IMR-90 (cell line): Measurements from ENCODE around the gene DDX31. TPM values are rescaled to one million over a fixed set of nuclear protein-coding genes. Genes with fewer than 3 reads are reported as not detected.

Experiments
- ATAC-seq: fragments of 200-7000 bp; cut with Tn5 transposase; 2 replicates; pipeline ENCODE4 v1.9.1; 2020; ENCODE audit warnings: low read depth, mild to moderate bottlenecking, moderate library complexity
- BruUV-seq: library from RNA; stranded (reverse); fragments of 400-500 nt; replicated peaks from 2 replicates; lab custom pipeline; 2021; lab: Mats Ljungman, UMichigan
- CTCF ChIA-PET: fragments of 300-600 bp; formaldehyde crosslinking; extraction: SDS; loops from one replicate; lab custom pipeline; 2021; ENCODE audit warnings: antibody characterized with exemption; lab: Yijun Ruan, JAX
- POLR2A ChIA-PET: fragments of 300-600 bp; sonication (Branson Sonifier 250); formaldehyde crosslinking; loops from one replicate; lab custom pipeline; 2022; ENCODE audit warnings: antibody characterized with exemption; ENCODE audit not compliant: unreplicated experiment; lab: Charles Lee
- DNase-seq: peaks from one replicate; pipeline ENCODE4 v3.0.0; 2013
- H2AFZ ChIP-seq: replicated peaks from 2 replicates; pipeline ENCODE3; 2013; ENCODE audit warnings: low read length, mild to moderate bottlenecking; ENCODE audit not compliant: poor library complexity
- H2AK5ac ChIP-seq: 2 replicates; pipeline ENCODE4 v1.6.1; 2013; ENCODE audit warnings: low read depth, low read length, inconsistent platforms
- H2AK9ac ChIP-seq: replicated peaks from 2 replicates; pipeline ENCODE3; 2013; ENCODE audit warnings: mild to moderate bottlenecking, low read depth, low read length, moderate library complexity; ENCODE audit not compliant: poor library complexity
- H2BK120ac ChIP-seq: 2 replicates; pipeline ENCODE4 v1.6.1; 2013; ENCODE audit warnings: low read depth, low read length, inconsistent platforms
- H2BK15ac ChIP-seq: 3 replicates; pipeline ENCODE4 v1.6.1; 2013; ENCODE audit warnings: low read depth, low read length, inconsistent platforms
- H2BK20ac ChIP-seq: 2 replicates; pipeline ENCODE4 v1.6.1; 2013; ENCODE audit warnings: low read depth, mild to moderate bottlenecking, inconsistent platforms, low read length, moderate library complexity
- H2BK5ac ChIP-seq: 2 replicates; pipeline ENCODE4 v1.6.1; 2013; ENCODE audit warnings: mild to moderate bottlenecking, low read depth, low read length, inconsistent platforms; ENCODE audit not compliant: poor library complexity, severe bottlenecking
- H3K14ac ChIP-seq: replicated peaks from 2 replicates; pipeline ENCODE4 v1.6.1; 2013; ENCODE audit warnings: low read depth, low read length, inconsistent platforms
- H3K18ac ChIP-seq: 2 replicates; pipeline ENCODE4 v1.6.1; 2013; ENCODE audit warnings: low read depth, low read length, control low read depth
- H3K23ac ChIP-seq: 2 replicates; pipeline ENCODE4 v1.6.1; 2013; ENCODE audit warnings: low read depth, low read length, inconsistent platforms
- H3K27ac ChIP-seq: 2 replicates; pipeline ENCODE4 v1.5.1; 2013; ENCODE audit warnings: mild to moderate bottlenecking, control low read depth, low read length; ENCODE audit not compliant: insufficient read depth
- H3K27me3 ChIP-seq: 2 replicates; pipeline ENCODE4 v1.6.1; 2013; ENCODE audit warnings: low read length; ENCODE audit not compliant: control insufficient read depth, insufficient read depth
- H3K36me3 ChIP-seq: 2 replicates; pipeline ENCODE4 v1.6.1; 2013; ENCODE audit warnings: low read length, mixed read lengths; ENCODE audit not compliant: control insufficient read depth, insufficient read depth
- H3K4ac ChIP-seq: 2 replicates; pipeline ENCODE4 v1.6.1; 2013; ENCODE audit warnings: low read depth, low read length, inconsistent platforms
- H3K4me1 ChIP-seq: 2 replicates; pipeline ENCODE4 v1.6.1; 2013; ENCODE audit warnings: low read length, mixed read lengths; ENCODE audit not compliant: control insufficient read depth, insufficient read depth
- H3K4me2 ChIP-seq: 2 replicates; pipeline ENCODE4 v1.6.1; 2013; ENCODE audit warnings: low read depth, mild to moderate bottlenecking, control low read depth, low read length, moderate library complexity
- H3K4me3 ChIP-seq: 2 replicates; pipeline ENCODE4 v1.5.1; 2013; ENCODE audit warnings: low read depth, mild to moderate bottlenecking, control low read depth, low read length, moderate library complexity; ENCODE audit not compliant: insufficient read depth
- H3K56ac ChIP-seq: 2 replicates; pipeline ENCODE4 v1.6.1; 2013; ENCODE audit warnings: low read length, inconsistent platforms; ENCODE audit not compliant: insufficient read depth; ENCODE audit errors: extremely low read depth
- H3K79me1 ChIP-seq, 2 experiments: 2 replicates each; pipeline ENCODE4 v1.6.1; 2013; ENCODE audit warnings: low read length in 2 of 2, inconsistent platforms in 1 of 2, low read depth in 1 of 2
- H3K9ac ChIP-seq: 2 replicates; pipeline ENCODE4 v1.6.1; 2013; ENCODE audit warnings: low read depth, low read length, control low read depth
- H3K9me1 ChIP-seq: 2 replicates; pipeline ENCODE4 v1.6.1; 2013; ENCODE audit warnings: low read length, inconsistent platforms; ENCODE audit not compliant: insufficient read depth
- H3K9me3 ChIP-seq: 2 replicates; pipeline ENCODE4 v1.6.1; 2013; ENCODE audit warnings: low read length; ENCODE audit not compliant: control insufficient read depth, insufficient read depth
- H4K20me1 ChIP-seq: 2 replicates; pipeline ENCODE4 v1.6.1; 2013; ENCODE audit warnings: low read length, inconsistent platforms; ENCODE audit not compliant: insufficient read depth
- H4K5ac ChIP-seq: 2 replicates; pipeline ENCODE4 v1.6.1; 2013; ENCODE audit warnings: mild to moderate bottlenecking, low read depth, low read length, control low read depth
- H4K8ac ChIP-seq, 2 experiments: 2 replicates each; pipeline ENCODE4 v1.6.1; 2013; ENCODE audit warnings: low read depth in 2 of 2, low read length in 2 of 2, control low read depth in 1 of 2, inconsistent platforms in 1 of 2
- H4K91ac ChIP-seq: 2 replicates; pipeline ENCODE4 v1.6.1; 2013; ENCODE audit warnings: low read depth, low read length, inconsistent platforms; ENCODE audit not compliant: insufficient read depth
- CHD1 ChIP-seq: IDR thresholded peaks from 2 replicates; pipeline ENCODE4 v1.6.1; 2012; ENCODE audit warnings: low read depth, low read length, improper control_type of control experiment
- CTCF ChIP-seq: conservative IDR thresholded peaks from 2 replicates; pipeline ENCODE4 v1.5.1; 2012; ENCODE audit warnings: mild to moderate bottlenecking, low read depth, low read length, improper control_type of control experiment
- FOS ChIP-seq: fragments of 150-350 bp; IDR thresholded peaks from 2 replicates; pipeline ENCODE4 v1.6.1; 2016; ENCODE audit warnings: low read depth, low read length
- WGBS, 2 experiments: methylation state at CpG; one replicate each; pipeline versions ENCODE4 v1.1.5 to v1.1.7; 2013; ENCODE audit warnings: missing lambda C conversion rate in 2 of 2; ENCODE audit not compliant: insufficient read length in 1 of 2; ENCODE audit errors: extremely low coverage in 2 of 2; 5-methylcytosine and 5-hydroxymethylcytosine counted together
- dilution Hi-C: fragments of 300-500 bp; cut with HindIII; formaldehyde crosslinking; loops from one replicate; pipeline ENCODE4 v1.14.3; 2018; ENCODE audit warnings: low sequenced_read_pairs; ENCODE audit not compliant: unreplicated experiment
- in situ Hi-C: fragments of 300-500 bp; cut with MboI; formaldehyde crosslinking; loops from 3 replicates; pipeline ENCODE4 v1.14.3; 2019; ENCODE audit warnings: low sequenced_read_pairs, inconsistent platforms, mixed read lengths
- intact Hi-C: fragments of 100-400 bp; cut with micrococcal nuclease; formaldehyde crosslinking; loops from 2 replicates; pipeline ENCODE4 v1.10.0; 2022
- polyA plus RNA-seq, 3 experiments: library from polyadenylated mRNA; depleted of rRNA; stranded (reverse); fragments of >200 nt; gene quantifications; 2 replicates each; pipeline ENCODE4 v1.2.3, GENCODE V29; 2012; ENCODE audit warnings: low replicate concordance in 1 of 3
- total RNA-seq: library from RNA; depleted of rRNA; stranded (reverse); fragments of >200 nt; gene quantifications from 2 replicates; pipeline ENCODE4 v1.2.3, GENCODE V29; 2012
- TF ChIP-seq, protein P1 (sequence below): fragments of 150-350 bp; IDR thresholded peaks from 2 replicates; pipeline ENCODE4 v1.6.1; 2017; ENCODE audit warnings: mild to moderate bottlenecking, antibody characterized with exemption, low read length, low read depth

Gene DDX31
- total and polyA plus RNA-seq, 2 of the 4 experiments (the other 2 are of a cell fraction) = 10.7 to 14.0 TPM

- in situ Hi-C loops = no loop called here
These were observed 122.3 kb downstream of the DDX31 start for GRCh38 chr9:132547436-132547835.

More at GRCh38 chr9:132547436-132547835, 122.3 kb downstream of the DDX31 start:
- Histone ChIP-seq H2BK15ac (no peak overlapping the region), H3K27me3 (peaks cover 37% of the 10 kb centered on the region), H2AK9ac (no peak overlapping the region), H2BK5ac (no peak overlapping the region), H3K18ac (no peak overlapping the region), H3K4me1 (no peaks in the 10 kb centered on the region), H3K56ac (no peak overlapping the region), H3K79me1 (no peaks in the 10 kb centered on the region), H4K5ac (no peak overlapping the region), H3K4ac (no peak overlapping the region), H3K27ac (no peak overlapping the region), H2AK5ac (no peak overlapping the region), H3K36me3 (no peaks in the 10 kb centered on the region), H4K91ac (no peak overlapping the region), H3K4me3 (no peak overlapping the region), H3K9me1 (no peaks in the 10 kb centered on the region), H3K9ac (no peak overlapping the region), H2BK20ac (no peak overlapping the region), H3K9me3 (no peaks in the 10 kb centered on the region), H3K14ac (no peak overlapping the region), H4K20me1 (no peaks in the 10 kb centered on the region), H3K4me2 (no peak overlapping the region), H2BK120ac (no peak overlapping the region), H4K8ac (no peak overlapping the region), H3K23ac (no peak overlapping the region), H2AFZ (no peak overlapping the region)
- no TSS peak for BruUV-seq
- TF ChIP-seq CTCF (no peak), CHD1 (no peak), FOS (no peak)
- TF ChIP-seq, protein P1, sequence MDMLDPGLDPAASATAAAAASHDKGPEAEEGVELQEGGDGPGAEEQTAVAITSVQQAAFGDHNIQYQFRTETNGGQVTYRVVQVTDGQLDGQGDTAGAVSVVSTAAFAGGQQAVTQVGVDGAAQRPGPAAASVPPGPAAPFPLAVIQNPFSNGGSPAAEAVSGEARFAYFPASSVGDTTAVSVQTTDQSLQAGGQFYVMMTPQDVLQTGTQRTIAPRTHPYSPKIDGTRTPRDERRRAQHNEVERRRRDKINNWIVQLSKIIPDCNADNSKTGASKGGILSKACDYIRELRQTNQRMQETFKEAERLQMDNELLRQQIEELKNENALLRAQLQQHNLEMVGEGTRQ = no peak
- dilution Hi-C loops = no loop called here
- ATAC-seq (no peak), DNase-seq (no peak)
- CTCF ChIA-PET = no interaction called here
- POLR2A ChIA-PET = no interaction called here
- intact Hi-C loops = no loop called here
- WGBS, 2 experiments = 94% methylated on average over 5 of the region's 13 CpGs; no CpG with 5 or more reads in 1 of the 2 experiments
